GM12875 (cell line): ENCODE measurements around the gene FERD3L.

Experiments
- H3K4me3 ChIP-seq: one replicate; pipeline ENCODE4 v1.5.1; 2011; ENCODE audit warnings: low read depth, low read length, control low read depth
- CTCF ChIP-seq: IDR thresholded peaks from 2 replicates; pipeline ENCODE4 v1.5.1; 2011; ENCODE audit warnings: low read depth, mild to moderate bottlenecking, control low read depth, inconsistent platforms, low read length, moderate library complexity, borderline replicate concordance; ENCODE audit not compliant: insufficient read depth

Gene FERD3L

DNA sequence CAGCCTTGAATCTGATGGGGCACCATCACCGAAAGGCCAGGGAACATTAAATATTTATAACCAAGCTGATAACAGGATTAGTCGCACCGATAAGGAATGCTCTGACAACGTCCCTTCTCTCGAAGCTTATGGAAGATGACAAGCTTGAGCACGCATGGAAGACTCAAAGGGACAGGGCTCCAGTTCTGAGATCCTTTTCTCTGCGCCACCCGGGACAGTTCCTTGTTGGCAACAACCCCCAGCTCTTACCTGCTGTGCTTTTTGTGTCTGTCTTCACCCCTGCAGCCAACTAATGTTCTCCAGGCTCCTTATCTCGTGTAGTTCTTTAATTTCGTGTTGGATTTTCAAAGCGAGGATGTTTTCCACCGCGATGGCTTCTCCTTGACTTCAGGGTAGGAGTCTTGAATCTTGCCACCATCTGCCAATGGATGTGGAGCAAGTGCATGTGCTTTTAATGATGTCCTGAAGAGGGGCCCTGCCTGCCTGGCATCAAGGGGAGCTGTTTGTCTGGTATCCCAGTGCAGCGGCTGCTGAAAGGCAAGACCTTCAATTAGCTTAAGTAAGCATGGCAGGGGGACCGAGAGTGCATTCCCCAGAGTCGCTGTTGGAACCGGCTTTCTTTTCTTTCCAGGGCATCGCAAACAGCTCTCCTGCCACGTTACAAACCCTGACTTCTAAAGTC is 354 bp upstream of the FERD3L start:
- no peak overlapping the region for H3K4me3 ChIP-seq
- no peak for TF ChIP-seq CTCF

DNA sequence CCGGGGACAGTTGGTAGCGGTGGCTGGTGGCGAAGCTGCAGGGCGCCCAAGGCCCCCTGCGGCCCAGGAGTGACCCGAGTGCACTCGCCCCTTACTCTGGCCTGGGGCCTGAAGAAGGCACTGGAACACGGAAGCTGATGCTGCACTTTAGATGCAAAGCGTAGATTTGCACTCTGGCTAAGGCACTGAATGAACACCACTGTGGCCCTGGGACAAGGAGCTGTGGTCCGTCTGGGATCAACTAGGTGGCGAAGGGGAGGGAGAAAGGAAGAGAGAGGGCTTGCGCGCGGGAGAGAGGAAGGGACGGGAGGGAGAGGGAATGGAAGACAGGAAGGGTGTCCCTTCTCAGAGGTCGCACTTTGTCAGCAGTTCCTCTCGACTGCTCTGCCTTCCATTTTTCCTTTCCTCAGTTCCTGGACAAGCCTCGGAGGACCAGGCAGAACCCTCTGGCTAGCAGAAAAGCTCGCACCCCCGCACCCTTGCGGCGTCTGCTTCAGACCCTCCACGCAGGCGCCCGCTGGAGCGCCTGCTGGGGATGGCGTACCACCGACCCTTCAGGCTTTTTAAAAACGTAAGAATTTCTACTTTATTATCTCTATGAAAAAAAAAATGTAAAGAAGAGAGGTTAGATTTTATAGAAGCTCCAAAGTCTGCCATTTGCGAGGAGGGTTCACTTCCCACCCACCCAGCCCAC is 1.2 kb downstream of the FERD3L start:
- no peak for TF ChIP-seq CTCF
- H3K4me3 ChIP-seq = no peak overlapping the region

GRCh38 chr7:19139706-19140327 is 5.4 kb downstream of the FERD3L start:
- H3K4me3 ChIP-seq = no peak overlapping the region
- TF ChIP-seq CTCF = no peak

DNA sequence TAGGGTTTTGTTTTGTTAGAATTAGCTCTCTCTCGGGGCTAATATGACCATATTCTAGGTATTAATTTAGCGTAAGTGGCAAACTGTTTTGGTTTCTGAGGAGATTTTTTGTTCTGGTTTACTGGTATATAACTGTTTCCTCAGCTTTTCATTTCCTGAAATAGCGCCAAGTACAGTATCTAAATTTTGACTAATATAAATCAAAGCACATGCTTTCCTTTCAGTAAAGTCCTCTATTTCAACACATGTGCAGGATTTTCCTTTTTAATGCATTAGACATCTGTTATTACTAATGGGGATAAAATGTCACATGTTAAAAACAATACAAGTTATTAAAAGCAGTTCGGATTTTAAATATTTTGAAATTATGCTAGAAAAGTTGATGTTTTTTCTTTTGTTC is 11.3 kb downstream of the FERD3L start:
- H3K4me3 ChIP-seq = no peak overlapping the region
- TF ChIP-seq CTCF = no peak

- H3K4me3 ChIP-seq = no peak overlapping the region
- no peak for TF ChIP-seq CTCF
Measured at GRCh38 chr7:19133390-19133789, 11.8 kb downstream of the FERD3L start.

- H3K4me3 ChIP-seq = no peak overlapping the region
- no peak for TF ChIP-seq CTCF
Measured at GRCh38 chr7:19128856-19129255, 16.4 kb downstream of the FERD3L start.

- no peak overlapping the region for H3K4me3 ChIP-seq
- peak; percentile 31; the same call in 1 of the 2 replicates for TF ChIP-seq CTCF
Measured at GRCh38 chr7:19121977-19122588, 23.1 kb downstream of the FERD3L start.
